Measurements from ENCODE around the gene SMARCA5. TPM values are rescaled to one million over a fixed set of nuclear protein-coding genes. Genes with fewer than 3 reads are reported as not detected.
A peak's percentile ranks its signal among the peaks of the same experiment; 100 is the strongest.

Gene SMARCA5
- total RNA-seq, 1 experiment from 2014 or later, result 37.4 TPM

GRCh38 chr4:143498021-143498420, 15.5 kb upstream of the SMARCA5 start:
- BruUV-seq (replicated peaks), result no TSS peak
- H3K9me3 Mint-ChIP-seq (ENCODE audit: low read depth, unreplicated experiment), result no peaks in the 10 kb centered on the region
- intact Hi-C loops (cut with micrococcal nuclease; ENCODE audit: unreplicated experiment), result no loop called here
- H3K4me3 Mint-ChIP-seq (ENCODE audit: low read depth, unreplicated experiment), result no peak overlapping the region
- no peaks in the 10 kb centered on the region for H3K4me1 Mint-ChIP-seq (ENCODE audit: low read depth, unreplicated experiment)
- no peak overlapping the region for H3K27ac Mint-ChIP-seq (ENCODE audit: unreplicated experiment)
- CTCF ChIA-PET, result no interaction called here
- DNase-seq, result no peak
- H3K27me3 Mint-ChIP-seq (ENCODE audit: unreplicated experiment), result no peaks in the 10 kb centered on the region
- no peak for TF ChIP-seq CTCF (IDR thresholded peaks at IDR 0.05; ENCODE audit: unreplicated experiment)
- H3K36me3 Mint-ChIP-seq (ENCODE audit: insufficient read depth, unreplicated experiment), result no peaks in the 10 kb centered on the region

- no TSS peak for BruUV-seq (replicated peaks)
- intact Hi-C loops (cut with micrococcal nuclease; ENCODE audit: unreplicated experiment), result no loop called here
- DNase-seq, result no peak
- Mint-ChIP-seq H3K27me3 (ENCODE audit: unreplicated experiment) (no peaks in the 10 kb centered on the region), H3K4me1 (ENCODE audit: low read depth, unreplicated experiment) (no peaks in the 10 kb centered on the region), H3K4me3 (ENCODE audit: low read depth, unreplicated experiment) (no peak overlapping the region), H3K9me3 (ENCODE audit: low read depth, unreplicated experiment) (no peaks in the 10 kb centered on the region), H3K36me3 (ENCODE audit: insufficient read depth, unreplicated experiment) (no peaks in the 10 kb centered on the region), H3K27ac (ENCODE audit: unreplicated experiment) (no peak overlapping the region)
- TF ChIP-seq CTCF (IDR thresholded peaks at IDR 0.05; ENCODE audit: unreplicated experiment), result no peak
- CTCF ChIA-PET, result no interaction called here
Observed at GRCh38 chr4:143502231-143502630, 11.3 kb upstream of the SMARCA5 start.

GRCh38 chr4:143506031-143506430, 7.5 kb upstream of the SMARCA5 start:
- Mint-ChIP-seq H3K27ac (ENCODE audit: unreplicated experiment) (no peak overlapping the region), H3K9me3 (ENCODE audit: low read depth, unreplicated experiment) (no peaks in the 10 kb centered on the region), H3K4me1 (ENCODE audit: low read depth, unreplicated experiment) (no peaks in the 10 kb centered on the region), H3K27me3 (ENCODE audit: unreplicated experiment) (no peaks in the 10 kb centered on the region), H3K4me3 (ENCODE audit: low read depth, unreplicated experiment) (no peak overlapping the region), H3K36me3 (ENCODE audit: insufficient read depth, unreplicated experiment) (no peaks in the 10 kb centered on the region)
- no peak for DNase-seq
- BruUV-seq (replicated peaks), result no TSS peak
- intact Hi-C loops (cut with micrococcal nuclease; ENCODE audit: unreplicated experiment), result no loop called here
- no peak for TF ChIP-seq CTCF (IDR thresholded peaks at IDR 0.05; ENCODE audit: unreplicated experiment)
- CTCF ChIA-PET, result no interaction called here

GRCh38 chr4:143511906-143512305, 1.6 kb upstream of the SMARCA5 start:
- no TSS peak for BruUV-seq (replicated peaks)
- Mint-ChIP-seq H3K27ac (ENCODE audit: unreplicated experiment) (no peak overlapping the region), H3K36me3 (ENCODE audit: insufficient read depth, unreplicated experiment) (peaks cover 27% of the 10 kb centered on the region), H3K27me3 (ENCODE audit: unreplicated experiment) (no peaks in the 10 kb centered on the region), H3K9me3 (ENCODE audit: low read depth, unreplicated experiment) (no peaks in the 10 kb centered on the region), H3K4me3 (ENCODE audit: low read depth, unreplicated experiment) (no peak overlapping the region), H3K4me1 (ENCODE audit: low read depth, unreplicated experiment) (no peaks in the 10 kb centered on the region)
- TF ChIP-seq CTCF (IDR thresholded peaks at IDR 0.05; ENCODE audit: unreplicated experiment), result no peak
- DNase-seq, result no peak
- CTCF ChIA-PET, result no interaction called here
- intact Hi-C loops (cut with micrococcal nuclease; ENCODE audit: unreplicated experiment), result no loop called here

- CTCF ChIA-PET, result interaction anchor here (0.6 to 0.8 kb wide), 3 partner anchors 8 to 528 kb away, joined by 3 to 4 read pairs (median 3); no protein-coding TSS in a partner anchor
- no peak for DNase-seq
- Mint-ChIP-seq H3K36me3 (ENCODE audit: insufficient read depth, unreplicated experiment) (peaks cover 27% of the 10 kb centered on the region), H3K27ac (ENCODE audit: unreplicated experiment) (peak overlapping the region; percentile 94), H3K4me1 (ENCODE audit: low read depth, unreplicated experiment) (no peaks in the 10 kb centered on the region), H3K9me3 (ENCODE audit: low read depth, unreplicated experiment) (no peaks in the 10 kb centered on the region), H3K27me3 (ENCODE audit: unreplicated experiment) (no peaks in the 10 kb centered on the region), H3K4me3 (ENCODE audit: low read depth, unreplicated experiment) (peak overlapping the region; percentile 95)
- no TSS peak for BruUV-seq (replicated peaks)
- TF ChIP-seq CTCF (IDR thresholded peaks at IDR 0.05; ENCODE audit: unreplicated experiment), result no peak
- intact Hi-C loops (cut with micrococcal nuclease; ENCODE audit: unreplicated experiment), result no loop called here
Observed at GRCh38 chr4:143512978-143513313, 556 bp upstream of the SMARCA5 start.
